Measurements from ENCODE around the gene IL1RAPL2.

- no peak for TF ChIP-seq ZNF384 (IDR thresholded peaks at IDR 0.05)
- TF ChIP-seq FOXK2 (IDR thresholded peaks at IDR 0.05): no peak
- TF ChIP-seq CTBP1 (IDR thresholded peaks at IDR 0.05; ENCODE audit: borderline replicate concordance): no peak
- no peak for TF ChIP-seq SUZ12 (IDR thresholded peaks at IDR 0.05)
- no peak for TF ChIP-seq SP1 (IDR thresholded peaks at IDR 0.05)
- TF ChIP-seq ELF4 (IDR thresholded peaks at IDR 0.05): no peak
- no peak for TF ChIP-seq NFRKB (IDR thresholded peaks at IDR 0.05)
- TF ChIP-seq FOXA1 (IDR thresholded peaks at IDR 0.05): no peak
- TF ChIP-seq BHLHE40 (IDR thresholded peaks at IDR 0.05; ENCODE audit: borderline replicate concordance): no peak
Observed at GRCh38 chrX:104935581-104935980, 369.6 kb downstream of the IL1RAPL2 start.
